Heart left ventricle (tissue), 16 donors: ENCODE measurements around the gene CABLES1. TPM values are rescaled to one million over a fixed set of nuclear protein-coding genes. Genes with fewer than 3 reads are reported as not detected.

Experiments
- ATAC-seq, 4 donors: fragments of 200-7000 bp; cut with Tn5 transposase; one replicate each; pipeline ENCODE4 v1.9.1; 2020 to 2022; ENCODE audit warnings: moderate library complexity in 4 of 4, mild to moderate bottlenecking in 3 of 4, moderate number of reproducible peaks in 1 of 4
- DNase-seq, 5 donors: peaks; one replicate each; pipeline ENCODE4 v3.0.0-alpha.2; 2020
- H3K27ac ChIP-seq, 12 donors: fragments of 200-600 bp; sonication (generic) in 4 of 12; one replicate each; pipeline versions ENCODE4 v1.5.0 to v1.8.0; 2016 to 2022; ENCODE audit warnings: mild to moderate bottlenecking in 2 of 12
- H3K27me3 ChIP-seq, 9 donors: fragments of 200-600 bp; sonication (generic) in 2 of 9; one replicate each; pipeline versions ENCODE4 v1.5.1 to v1.8.0; 2016 to 2022; ENCODE audit warnings: mild to moderate bottlenecking in 3 of 9
- H3K36me3 ChIP-seq, 9 donors: fragments of 200-600 bp; sonication (generic) in 2 of 9; one replicate each; pipeline versions ENCODE4 v1.5.0 to v1.8.0; 2018 to 2022; ENCODE audit warnings: mild to moderate bottlenecking in 2 of 9
- H3K4me1 ChIP-seq, 12 donors: fragments of 200-600 bp; sonication (generic) in 4 of 12; one replicate each; pipeline versions ENCODE4 v1.5.0 to v1.8.0; 2016 to 2022; ENCODE audit warnings: mild to moderate bottlenecking in 3 of 12
- H3K4me3 ChIP-seq, 12 donors: fragments of 200-600 bp; sonication (generic) in 4 of 12; one replicate each; pipeline versions ENCODE4 v1.5.0 to v1.8.0; 2017 to 2022; ENCODE audit warnings: mild to moderate bottlenecking in 9 of 12, moderate library complexity in 4 of 12
- H3K9me3 ChIP-seq, 12 donors: fragments of 200-600 bp; sonication (generic) in 4 of 12; one replicate each; pipeline versions ENCODE4 v1.5.0 to v1.8.0; 2016 to 2022; ENCODE audit warnings: mild to moderate bottlenecking in 1 of 12
- CTCF ChIP-seq, 12 donors: fragments of 200-600 bp; sonication (generic) in 4 of 12; IDR thresholded peaks; one replicate each; pipeline versions ENCODE4 v1.5.0 to v1.8.0; 2018 to 2022; ENCODE audit warnings: antibody characterized with exemption in 12 of 12, mild to moderate bottlenecking in 5 of 12
- POLR2A ChIP-seq, 2 donors: fragments of 450-650 bp; IDR thresholded peaks; one replicate each; pipeline ENCODE4 v1.6.1; 2017; ENCODE audit warnings: antibody characterized with exemption in 2 of 2, mild to moderate bottlenecking in 2 of 2, moderate library complexity in 2 of 2
- WGBS, 4 donors: extraction: QIAGEN DNeasy Blood & Tissue Kit in 2 of 4; methylation state at CpG; one replicate each; pipeline versions ENCODE4 v1.1.5 to v1.1.7; 2013 to 2018; 5-methylcytosine and 5-hydroxymethylcytosine counted together
- intact Hi-C, 10 donors: fragments of 100-400 bp; cut with DNase I; formaldehyde crosslinking; loops; one replicate each; pipeline versions ENCODE4 v1.11.1 to v1.14.2; 2022
- polyA plus RNA-seq, 2 donors: library from polyadenylated mRNA; stranded (reverse); fragments of 200-250 nt; gene quantifications; one replicate each; pipeline ENCODE4 v1.2.3, GENCODE V29; 2013
- total RNA-seq, 9 donors: library from RNA; depleted of rRNA in 2 of 9; stranded (reverse); fragments of >200 nt in 2 of 9; fragmentation: NEBNext Ultra II Directional in 3 of 9; extraction: Animal tissue kit (Norgen Biotek cat#: 25700) in 3 of 9; gene quantifications; one replicate each; pipeline versions ENCODE4 v1.1.0 to v1.2.4, GENCODE V29; 2016 to 2023
- donor health status: ischemic (EF 13 %, LVEDD 7.1; RV severe dilation, severe dysfunction).
- donor health status: healthy with polysubstance abuse.
- donor health status: DM: no; HTN: yes; CAD: no.
- donor health status: DM: no; HTN: no; CAD: no.
- donor health status: ischemic (EF 25% LVEDD 6.9; RV normal size, moderate dysfunction).
- donor health status: ischemic (EF 25% LVEDD 5.7; RV mildly dilated, moderate dysfunction).
- donor health status: healthy.
- donor health status: DM: yes; HTN: yes; CAD: no.
- donor health status: ischemic (EF 35%, LVEDD 5.7; RV mildly dilated, moderate dysfunction).
- donor health status: nonischemic (EF 11% LVEDD 7.7; RV severe dilation, severe dysfunction).
- donor health status: DM: yes; HTN: yes; CAD: no.
- donor health status: PGD.
- donor health status: ischemic (EF 29% LVEDD 5.4; RV normal size, mild dysfunction).
- donor health status: nonischemic (EF 23%, LVEDD 6.1; RV moderate dilation, normal function).

Gene CABLES1
- total and polyA plus RNA-seq, 11 donors: 0.28 to 7.2 (median 2.1) TPM

GRCh38 chr18:23122334-23123229 is 12.7 kb upstream of the CABLES1 start:
- Histone ChIP-seq H3K36me3 (no peaks in the 10 kb centered on the region), H3K27me3 (no peaks in the 10 kb centered on the region), H3K4me1 (peaks cover 0 to 7% (median 0%) of the 10 kb centered on the region in 12 donors), H3K27ac (no peak overlapping the region), H3K9me3 (no peaks in the 10 kb centered on the region), H3K4me3 (no peak overlapping the region)
- ATAC-seq (no peak), DNase-seq (no peak)
- TF ChIP-seq CTCF (IDR thresholded peaks at IDR 0.05) (no peak), POLR2A (IDR thresholded peaks at IDR 0.05) (no peak)
- WGBS, 4 donors: 81 to 84% (median 81%) methylated on average over 15 of the region's 15 CpGs
- intact Hi-C loops: no loop called here

- Histone ChIP-seq H3K9me3 (no peaks in the 10 kb centered on the region), H3K27me3 (no peaks in the 10 kb centered on the region), H3K36me3 (no peaks in the 10 kb centered on the region), H3K4me3 (no peak overlapping the region), H3K4me1 (peaks cover 0 to 16% (median 0%) of the 10 kb centered on the region in 12 donors), H3K27ac (no peak overlapping the region)
- no peak for DNase-seq
- intact Hi-C loops: no loop called here
- 75 to 83% (median 82%) methylated on average over 11 of the region's 11 CpGs for WGBS, 4 donors
- peak in 1 of 4 donors; percentile 7 for ATAC-seq
- TF ChIP-seq POLR2A (IDR thresholded peaks at IDR 0.05) (no peak), CTCF (IDR thresholded peaks at IDR 0.05) (no peak)
Observed at GRCh38 chr18:23126376-23127056, 8.8 kb upstream of the CABLES1 start.

- intact Hi-C loops: no loop called here
- no peaks in the 10 kb centered on the region for H3K36me3 ChIP-seq
- peaks cover 0 to 17% (median 0%) of the 10 kb centered on the region in 12 donors for H3K4me1 ChIP-seq
- peaks cover 0 to 2% (median 0%) of the 10 kb centered on the region in 9 donors for H3K27me3 ChIP-seq
- DNase-seq: no peak
- peak in 2 of 4 donors; percentile 25 to 41 for ATAC-seq
- H3K27ac ChIP-seq: no peak overlapping the region
- no peak overlapping the region for H3K4me3 ChIP-seq
- TF ChIP-seq CTCF (IDR thresholded peaks at IDR 0.05) (no peak), POLR2A (IDR thresholded peaks at IDR 0.05) (no peak)
- H3K9me3 ChIP-seq: no peaks in the 10 kb centered on the region
- 49 to 61% (median 59%) methylated on average over 6 of the region's 6 CpGs for WGBS, 4 donors
Observed at GRCh38 chr18:23127090-23127489, 8.2 kb upstream of the CABLES1 start.
